Aorta (tissue), 5 donors: ENCODE data around the gene NSD2. TPM values are rescaled to one million over a fixed set of nuclear protein-coding genes. Genes with fewer than 3 reads are reported as not detected.
"Not testable (repeated sequence)": the region's sequence is repeated elsewhere in the genome, so short reads cannot be mapped to it uniquely, and the experiment has no call there.

Experiments
- ATAC-seq: fragments of 200-7000 bp; cut with Tn5 transposase; one replicate; pipeline ENCODE4 v1.9.1; 2022; ENCODE audit warnings: moderate library complexity; ENCODE audit not compliant: low FRiP score
- DNase-seq, 2 donors: peaks; one replicate each; pipeline ENCODE4 v3.0.0-alpha.2; 2020
- H3K27ac ChIP-seq, 2 donors: one replicate each; pipeline ENCODE4 v1.5.1; 2013; ENCODE audit warnings: low read length in 2 of 2, mild to moderate bottlenecking in 2 of 2, moderate library complexity in 2 of 2, control low read depth in 1 of 2, inconsistent platforms in 1 of 2, low read depth in 1 of 2
- H3K27me3 ChIP-seq, 2 donors: one replicate each; pipeline ENCODE4 v1.6.1; 2013; ENCODE audit warnings: control low read depth in 1 of 2, low read length in 1 of 2, mild to moderate bottlenecking in 1 of 2, moderate library complexity in 1 of 2; ENCODE audit not compliant: insufficient read depth in 2 of 2, control insufficient read depth in 1 of 2
- H3K36me3 ChIP-seq, 2 donors: one replicate each; pipeline ENCODE4 v1.6.1; 2013; ENCODE audit warnings: control low read depth in 1 of 2, low read length in 1 of 2, mild to moderate bottlenecking in 1 of 2; ENCODE audit not compliant: insufficient read depth in 2 of 2, control insufficient read depth in 1 of 2
- H3K4me1 ChIP-seq, 2 donors: one replicate each; pipeline ENCODE4 v1.6.1; 2013; ENCODE audit warnings: low read length in 2 of 2, control low read depth in 1 of 2, mild to moderate bottlenecking in 1 of 2, moderate library complexity in 1 of 2; ENCODE audit not compliant: insufficient read depth in 2 of 2, control insufficient read depth in 1 of 2
- H3K4me3 ChIP-seq, 2 donors: one replicate each; pipeline ENCODE4 v1.5.1; 2013; ENCODE audit warnings: low read length in 2 of 2, control low read depth in 1 of 2, mild to moderate bottlenecking in 1 of 2
- H3K9me3 ChIP-seq: one replicate; pipeline ENCODE4 v1.6.1; 2013; ENCODE audit warnings: mild to moderate bottlenecking, low read length; ENCODE audit not compliant: control insufficient read depth
- WGBS, 2 donors: extraction: QIAGEN DNeasy Blood & Tissue Kit; methylation state at CpG; one replicate each; pipeline ENCODE4 v1.1.7; 2013; 5-methylcytosine and 5-hydroxymethylcytosine counted together
- intact Hi-C, 2 donors: fragments of 100-400 bp; cut with DNase I; formaldehyde crosslinking; loops; one replicate each; pipeline versions ENCODE4 v1.14.2 to v1.15.0; 2022
- polyA plus RNA-seq, 2 donors: library from polyadenylated mRNA; stranded (reverse); fragments of 200-250 nt; gene quantifications; one replicate each; pipeline ENCODE4 v1.2.3, GENCODE V29; 2013
- total RNA-seq, 2 donors: library from RNA; stranded (reverse); fragmentation: NEBNext Ultra II Directional; extraction: Animal tissue kit (Norgen Biotek cat#: 25700); gene quantifications; one replicate each; pipeline ENCODE4 v1.2.1, GENCODE V29; 2021
- donor health status: healthy with polysubstance abuse.
- donor health status: Bipolar disorder and iron deficiency.
- donor health status: DM: no; HTN: no; CAD: no.
- donor health status: DM: no; HTN: no; CAD: no.
- donor health status: DM: yes; HTN: yes; CAD: no.

NSD2 gene
- total and polyA plus RNA-seq, 4 donors, result 8.0 to 56.6 (median 29.0) TPM

DNA sequence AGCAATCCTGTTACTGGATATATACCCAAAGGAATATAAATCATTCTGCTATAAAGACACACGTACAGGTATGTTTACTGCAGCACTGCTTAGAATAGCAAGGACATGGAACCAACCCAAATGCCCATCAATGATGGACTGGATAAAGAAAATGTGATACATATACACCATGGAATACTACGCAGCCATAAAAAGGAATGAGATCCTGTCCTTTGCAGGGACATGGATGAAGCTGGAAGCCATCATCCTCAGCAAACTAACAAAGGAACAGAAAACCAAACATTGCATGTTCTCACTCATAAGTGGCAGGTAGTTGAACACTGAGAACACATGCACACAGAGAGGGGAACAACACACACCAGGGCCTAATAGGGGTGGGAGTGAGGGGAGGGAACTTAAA lies 132.2 kb downstream of the NSD2 start:
- H3K4me1 ChIP-seq, DNase-seq, H3K27me3 ChIP-seq, H3K9me3 ChIP-seq, H3K27ac ChIP-seq, H3K4me3 ChIP-seq, ATAC-seq, H3K36me3 ChIP-seq: not testable (repeated sequence)
- WGBS, 2 donors, result 94 to 96% methylated on average over 2 of the region's 2 CpGs
- intact Hi-C loops, result loop anchor here in 1 of 2 donors (10.0 kb wide), 1 partner anchor 149 kb away; the partner anchor contains the start of gene LETM1

DNA sequence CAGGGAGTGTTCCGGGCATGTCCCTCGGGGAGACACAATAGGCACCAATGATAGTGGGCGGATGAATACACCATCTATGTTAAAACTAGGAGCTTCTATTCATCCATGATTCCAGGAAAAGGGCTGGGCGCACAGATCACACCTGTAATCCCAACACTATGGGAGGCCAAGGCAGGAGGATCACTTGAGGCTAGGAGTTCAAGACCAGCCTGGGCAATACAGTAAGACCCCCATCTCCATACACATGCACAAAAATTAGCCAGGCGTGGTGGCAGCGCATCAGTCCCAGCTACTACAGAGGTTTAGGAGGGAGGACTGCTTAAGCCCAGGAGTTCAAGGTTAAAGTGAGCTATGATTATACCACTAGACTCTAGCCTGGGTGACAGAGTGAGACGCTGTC lies 135.2 kb downstream of the NSD2 start:
- 94% methylated on average over 7 of the region's 7 CpGs for WGBS, 2 donors
- intact Hi-C loops, result loop anchor here in 1 of 2 donors (10.0 kb wide), 1 partner anchor 152 kb away; the partner anchor contains the start of gene LETM1
- H3K4me3 ChIP-seq, result no peak overlapping the region

DNA sequence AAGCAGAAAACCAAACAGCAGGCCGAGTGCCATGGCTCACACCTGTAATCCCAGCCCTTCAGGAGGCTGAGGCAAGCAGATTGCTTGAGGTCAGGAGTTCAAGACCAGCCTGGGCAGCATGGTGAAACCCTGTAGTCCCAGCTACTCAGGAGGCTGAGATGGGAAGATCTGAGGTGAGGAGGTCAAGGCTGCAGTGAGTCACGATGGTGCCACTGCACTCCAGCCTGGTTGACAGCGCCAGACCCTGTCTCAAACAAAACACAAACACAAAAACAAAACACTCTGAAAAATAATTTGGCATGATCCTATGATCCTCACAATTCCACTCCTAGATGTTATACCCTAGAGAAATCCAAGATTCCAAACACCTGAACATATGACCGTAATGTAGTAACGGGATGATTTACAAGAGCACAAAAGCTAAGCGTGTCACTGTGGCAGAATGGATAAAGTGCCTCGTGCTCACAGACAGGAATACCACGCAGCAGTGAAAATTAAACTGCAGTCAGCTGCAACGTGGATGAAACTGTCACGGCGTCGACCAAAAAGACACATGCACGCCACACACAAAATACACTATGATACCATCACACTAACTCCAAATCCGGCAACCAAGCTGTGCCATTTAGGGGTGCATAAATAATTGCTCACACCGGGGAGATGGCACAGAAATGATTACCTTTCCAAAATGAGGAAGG lies 135.9 kb downstream of the NSD2 start:
- Histone ChIP-seq H3K36me3 (no peaks in the 10 kb centered on the region), H3K4me1 (peaks cover 0 to 2% of the 10 kb centered on the region in 2 donors), H3K27me3 (no peaks in the 10 kb centered on the region), H3K4me3 (peak overlapping the region in 1 of 2 donors; percentile 68), H3K9me3 (no peaks in the 10 kb centered on the region), H3K27ac (no peak overlapping the region)
- 84 to 89% methylated on average over 15 of the region's 15 CpGs for WGBS, 2 donors
- ATAC-seq (no peak), DNase-seq (no peak)
- intact Hi-C loops, result loop anchor here in 1 of 2 donors (10.0 kb wide), 1 partner anchor 152 kb away; the partner anchor contains the start of gene LETM1

More for the DNA sequence above, 135.2 kb downstream of the NSD2 start:
- no peaks in the 10 kb centered on the region for H3K27me3 ChIP-seq
- DNase-seq, result no peak
- no peaks in the 10 kb centered on the region for H3K9me3 ChIP-seq
- H3K36me3 ChIP-seq, result no peaks in the 10 kb centered on the region
- H3K27ac ChIP-seq, result no peak overlapping the region
- ATAC-seq, result no peak
- peaks cover 0 to 2% of the 10 kb centered on the region in 2 donors for H3K4me1 ChIP-seq

DNA sequence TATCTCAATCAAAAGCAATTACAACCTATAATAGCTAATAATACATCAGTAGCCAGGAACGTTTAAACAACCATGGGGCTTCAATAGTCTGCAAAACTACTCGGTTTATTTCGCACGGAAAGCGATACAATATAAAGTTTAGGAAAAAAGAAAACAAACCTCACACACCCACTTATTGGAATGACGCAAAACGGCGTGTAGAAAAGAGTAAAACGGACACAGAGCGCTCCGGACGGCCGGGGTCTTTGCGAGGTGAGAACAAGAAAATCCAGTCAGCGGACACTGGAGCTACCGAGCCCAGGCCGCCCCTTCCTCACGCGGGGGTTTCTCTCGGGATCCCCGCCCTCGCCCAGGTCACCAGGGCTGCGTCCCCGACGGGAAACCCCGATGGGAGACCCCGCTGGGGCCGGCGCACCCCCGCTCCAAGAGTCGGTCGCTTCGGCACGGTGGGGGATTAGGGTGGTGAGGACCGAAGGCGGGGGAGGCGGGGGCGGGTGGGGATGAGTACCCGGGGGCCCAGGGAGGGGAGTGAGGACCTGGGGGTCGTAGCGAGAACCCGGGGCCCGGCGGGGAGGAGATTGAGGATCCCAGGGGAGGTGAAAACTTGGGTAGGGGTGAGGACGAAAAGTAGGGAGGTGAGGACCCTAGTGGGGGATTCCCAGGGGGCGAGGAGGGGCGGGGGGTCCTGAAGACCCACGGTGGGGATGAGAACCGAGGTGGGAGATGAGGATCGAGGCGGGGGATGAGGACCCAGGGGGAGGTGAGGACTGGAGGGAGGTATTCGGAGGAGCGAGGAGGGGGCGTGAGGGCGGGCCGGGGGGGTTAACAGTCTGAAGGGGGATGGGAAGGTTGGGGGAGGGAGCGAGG lies 136.8 kb downstream of the NSD2 start:
- H3K27ac ChIP-seq, result no peak overlapping the region
- H3K4me3 ChIP-seq, result peak overlapping the region; percentile 68 to 69
- intact Hi-C loops, result loop anchor here in 1 of 2 donors (10.0 kb wide), 1 partner anchor 153 kb away; the partner anchor contains the start of gene LETM1
- no peaks in the 10 kb centered on the region for H3K27me3 ChIP-seq
- 1% methylated on average over 55 to 57 of the region's 57 CpGs for WGBS, 2 donors
- peak in 1 of 2 donors; percentile 78 for DNase-seq
- no peaks in the 10 kb centered on the region for H3K9me3 ChIP-seq
- H3K36me3 ChIP-seq, result no peaks in the 10 kb centered on the region
- no peak for ATAC-seq
- peaks cover 0 to 2% of the 10 kb centered on the region in 2 donors for H3K4me1 ChIP-seq

DNA sequence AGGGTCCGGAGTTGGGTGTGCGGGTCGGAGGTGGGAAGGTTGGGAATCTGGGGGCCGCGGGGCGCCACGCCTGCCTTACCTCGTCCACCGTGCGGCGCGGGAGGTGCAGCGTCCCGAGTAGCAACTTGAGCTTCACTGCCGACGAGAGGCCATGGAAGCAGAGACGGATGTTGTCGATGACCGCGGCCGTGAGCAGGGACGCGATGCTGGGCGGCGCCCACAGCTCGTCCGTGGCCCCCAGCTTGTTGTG lies 137.4 kb downstream of the NSD2 start:
- DNase-seq, result no peak
- Histone ChIP-seq H3K9me3 (no peaks in the 10 kb centered on the region), H3K27ac (peak overlapping the region in 1 of 2 donors; percentile 89), H3K27me3 (no peaks in the 10 kb centered on the region), H3K4me1 (peaks cover 0 to 2% of the 10 kb centered on the region in 2 donors), H3K4me3 (peak overlapping the region; percentile 68 to 69), H3K36me3 (no peaks in the 10 kb centered on the region)
- no peak for ATAC-seq
- intact Hi-C loops, result loop anchor here in 1 of 2 donors (10.0 kb wide), 1 partner anchor 154 kb away; the partner anchor contains the start of gene LETM1
- WGBS, 2 donors, result 0 to 1% methylated on average over 16 to 27 of the region's 27 CpGs

DNA sequence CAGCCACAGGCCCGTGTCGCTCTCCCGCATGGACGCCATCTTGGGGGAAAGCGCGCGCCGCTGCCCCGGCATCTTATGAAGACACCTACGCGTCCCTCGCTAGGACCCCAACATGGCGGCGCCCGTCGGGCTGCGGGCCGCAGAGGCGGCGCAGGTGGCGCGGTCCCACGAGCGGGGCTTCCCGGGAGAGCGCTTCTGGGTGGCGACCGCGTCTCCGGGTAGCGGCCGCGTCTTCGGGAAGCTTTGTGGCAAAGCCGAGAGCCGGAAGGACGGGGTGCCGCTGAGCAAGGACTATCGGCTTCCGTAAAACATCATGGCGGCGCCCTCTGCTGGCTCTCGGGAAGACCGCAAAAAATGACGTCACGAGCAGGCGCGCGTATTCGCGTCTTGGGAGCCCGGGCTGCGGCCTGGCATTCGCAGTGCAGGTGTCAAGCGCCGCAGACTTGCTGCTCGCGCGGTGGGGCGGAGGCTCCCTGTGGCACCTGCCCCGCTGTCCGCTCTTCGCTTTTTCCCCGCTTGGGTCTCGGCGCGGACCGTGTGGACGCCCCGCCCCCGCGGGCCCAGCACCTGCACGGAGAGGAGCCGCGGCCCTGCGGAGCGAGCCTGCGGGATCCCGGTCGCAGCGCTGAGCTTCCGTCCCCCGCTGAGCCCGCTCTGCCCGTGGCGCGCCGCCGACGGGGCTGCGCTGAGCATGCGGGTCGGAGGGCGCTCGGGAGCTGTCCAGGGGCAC lies 137.9 kb downstream of the NSD2 start, which contains the start of gene NELFA:
Gene NELFA, minus strand, starts transcription at position 54 of the 730 bp plus-strand sequence. Its CDS starts 15 bp downstream, at position 39.
- no peaks in the 10 kb centered on the region for H3K27me3 ChIP-seq
- H3K4me1 ChIP-seq, result peaks cover 0 to 2% of the 10 kb centered on the region in 2 donors
- DNase-seq (peak; percentile 97 to 98), ATAC-seq (peak; percentile 99)
- H3K4me3 ChIP-seq, result peak within 1 kb of the TSS; percentile 68 to 69
- H3K9me3 ChIP-seq, result no peaks in the 10 kb centered on the region
- intact Hi-C loops, result loop anchor here in 1 of 2 donors (10.0 kb wide), 1 partner anchor 154 kb away; the partner anchor contains the start of gene LETM1
- H3K27ac ChIP-seq, result peak within 1 kb of the TSS; percentile 74 to 89
- no peaks in the 10 kb centered on the region for H3K36me3 ChIP-seq
- WGBS, 2 donors, result 0% methylated on average over 86 to 95 of the region's 95 CpGs

DNA sequence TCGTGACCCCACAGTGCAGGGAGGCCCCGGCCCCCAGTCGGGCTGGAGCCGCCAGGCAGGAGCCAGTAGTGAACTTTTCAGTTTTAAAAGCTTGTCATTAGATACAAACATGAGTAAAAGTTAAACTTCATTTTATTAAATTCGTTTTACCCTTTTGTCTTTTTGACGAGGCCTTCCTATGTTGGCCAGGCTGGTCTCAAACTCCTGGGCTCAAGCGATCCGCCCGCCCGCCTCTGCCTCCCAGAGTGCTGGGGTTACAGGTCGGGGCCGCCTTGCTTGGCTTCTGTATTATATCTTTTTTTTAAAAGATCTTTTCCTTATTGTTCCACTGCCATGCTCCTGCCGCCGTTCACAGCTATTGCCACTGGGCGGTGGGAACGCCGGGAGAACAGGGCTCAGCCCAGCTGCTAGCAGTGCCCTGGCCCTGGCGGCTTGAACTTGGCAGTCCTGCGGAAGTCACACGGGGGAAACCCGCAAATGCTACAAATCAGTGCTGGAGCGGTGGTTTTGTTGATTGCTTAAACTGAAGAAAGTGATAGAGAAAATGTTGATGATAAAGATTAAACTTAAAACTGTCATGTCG lies 138.5 kb downstream of the NSD2 start:
- DNase-seq (peak; percentile 77 to 84), ATAC-seq (peak; percentile 42)
- intact Hi-C loops, result loop anchor here in 1 of 2 donors (10.0 kb wide), 1 partner anchor 155 kb away; the partner anchor contains the start of gene LETM1
- Histone ChIP-seq H3K27me3 (no peaks in the 10 kb centered on the region), H3K36me3 (no peaks in the 10 kb centered on the region), H3K4me3 (peak overlapping the region; percentile 52 to 69), H3K4me1 (peaks cover 0 to 2% of the 10 kb centered on the region in 2 donors), H3K9me3 (no peaks in the 10 kb centered on the region), H3K27ac (peak overlapping the region; percentile 74 to 82)
- WGBS, 2 donors, result 5 to 6% methylated on average over 23 of the region's 23 CpGs

DNA sequence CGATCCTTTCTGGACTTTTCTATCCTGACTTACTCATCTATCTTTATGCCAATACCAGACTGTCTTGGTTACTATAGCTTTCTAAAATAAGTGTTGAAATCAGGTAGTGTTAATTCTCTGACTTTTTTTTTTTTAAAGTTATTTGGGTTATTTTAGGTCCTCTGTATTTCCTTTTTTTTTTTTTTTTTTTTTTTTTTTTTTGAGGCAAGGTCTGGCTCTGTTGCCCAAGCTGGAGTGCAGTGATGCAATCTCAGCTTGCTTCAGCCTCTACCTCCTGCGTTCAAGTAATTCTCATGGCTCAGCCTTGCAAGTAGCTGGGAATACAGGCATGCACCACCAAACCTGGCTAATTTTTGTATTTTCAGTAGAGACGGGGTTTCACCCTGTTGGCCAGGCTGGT lies 140.4 kb downstream of the NSD2 start:
- H3K27ac ChIP-seq, result no peak overlapping the region
- intact Hi-C loops, result no loop called here
- no peak for ATAC-seq
- no peaks in the 10 kb centered on the region for H3K27me3 ChIP-seq
- no peak for DNase-seq
- WGBS, 2 donors, result 83 to 87% methylated on average over 3 of the region's 3 CpGs
- H3K9me3 ChIP-seq, result no peaks in the 10 kb centered on the region
- H3K4me1 ChIP-seq, result peaks cover 0 to 2% of the 10 kb centered on the region in 2 donors
- no peaks in the 10 kb centered on the region for H3K36me3 ChIP-seq
- no peak overlapping the region for H3K4me3 ChIP-seq
